Fibroblast of the aortic adventitia (primary cell): ENCODE measurements around the gene PGM5. TPM values are rescaled to one million over a fixed set of nuclear protein-coding genes. Genes with fewer than 3 reads are reported as not detected.

Experiments used
- DNase-seq: peaks from one replicate; pipeline ENCODE4 v3.0.0-alpha.2; 2010; ENCODE audit warnings: low read depth
- H3K4me3 ChIP-seq: 2 replicates; pipeline ENCODE4 v1.5.1; 2011; ENCODE audit warnings: low read depth, mild to moderate bottlenecking, control low read depth, low read length, moderate library complexity
- CTCF ChIP-seq: IDR thresholded peaks from 2 replicates; pipeline ENCODE4 v1.5.1; 2011; ENCODE audit warnings: mild to moderate bottlenecking, low read length, control low read depth, inconsistent platforms; ENCODE audit not compliant: insufficient read depth
- total RNA-seq: library from RNA; depleted of rRNA; stranded (reverse); fragments of >200 nt; gene quantifications from 2 replicates; pipeline ENCODE4 v1.2.3, GENCODE V29; 2012; ENCODE audit warnings: low replicate concordance

PGM5 gene
- total RNA-seq, 1 donor, result 8.0 TPM

- H3K4me3 ChIP-seq, result no peak overlapping the region
- TF ChIP-seq CTCF, result no peak
- DNase-seq, result peak; percentile 60
Observed at GRCh38 chr9:68515326-68516017, 159.1 kb downstream of the PGM5 start.

DNA sequence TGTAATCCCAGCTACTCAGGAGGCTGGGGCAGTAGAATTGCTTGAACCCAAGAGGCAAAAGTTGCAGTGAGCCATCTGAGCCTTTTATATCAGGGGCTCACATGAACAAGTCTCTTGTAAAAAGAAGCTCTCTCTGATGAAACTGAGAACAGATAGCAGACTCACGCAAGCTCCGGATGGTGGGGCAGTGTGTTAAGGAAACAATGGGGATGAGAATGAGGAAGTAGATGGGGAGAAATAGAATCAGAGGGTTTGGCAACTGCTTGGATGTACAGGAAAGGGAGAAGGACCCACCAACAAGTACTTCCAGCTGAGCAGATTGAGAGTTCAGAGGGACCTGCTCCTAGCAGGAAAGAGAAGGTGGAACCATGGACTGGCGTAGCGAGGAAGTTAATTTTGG is 165.7 kb downstream of the PGM5 start:
- TF ChIP-seq CTCF, result no peak
- no peak overlapping the region for H3K4me3 ChIP-seq

GRCh38 chr9:68522954-68523353 is 166.5 kb downstream of the PGM5 start:
- no peak for DNase-seq
- H3K4me3 ChIP-seq, result no peak overlapping the region
- no peak for TF ChIP-seq CTCF

More for the DNA sequence above, 165.7 kb downstream of the PGM5 start:
- DNase-seq, result no peak

DNA sequence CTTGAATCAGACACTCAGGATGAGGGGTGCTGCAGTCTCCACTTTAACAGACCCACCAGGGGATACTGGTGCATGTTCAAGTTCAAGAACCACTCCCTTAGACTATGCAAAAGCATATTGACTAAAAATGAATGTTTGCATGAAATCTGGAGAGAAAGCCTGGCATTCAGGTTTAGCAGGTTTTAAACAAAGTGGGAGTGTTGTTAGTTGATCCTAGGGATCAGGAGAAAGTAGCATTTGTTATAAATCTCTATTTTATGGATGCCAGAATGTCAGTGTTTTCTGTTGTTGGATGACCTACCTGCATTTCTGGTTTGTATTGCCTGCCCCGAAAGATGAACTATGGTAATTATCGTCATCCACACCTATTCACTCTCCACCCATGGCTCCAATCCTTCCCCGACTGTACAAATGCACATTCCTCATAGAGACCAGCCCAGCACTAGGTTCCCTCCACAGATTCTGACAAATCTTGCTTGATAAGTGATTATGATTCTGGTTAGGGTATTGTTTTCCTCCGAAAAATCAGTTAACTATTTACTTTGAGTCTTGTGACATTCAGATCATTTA is 167.0 kb downstream of the PGM5 start:
- no peak overlapping the region for H3K4me3 ChIP-seq
- no peak for TF ChIP-seq CTCF
- DNase-seq, result no peak

DNA sequence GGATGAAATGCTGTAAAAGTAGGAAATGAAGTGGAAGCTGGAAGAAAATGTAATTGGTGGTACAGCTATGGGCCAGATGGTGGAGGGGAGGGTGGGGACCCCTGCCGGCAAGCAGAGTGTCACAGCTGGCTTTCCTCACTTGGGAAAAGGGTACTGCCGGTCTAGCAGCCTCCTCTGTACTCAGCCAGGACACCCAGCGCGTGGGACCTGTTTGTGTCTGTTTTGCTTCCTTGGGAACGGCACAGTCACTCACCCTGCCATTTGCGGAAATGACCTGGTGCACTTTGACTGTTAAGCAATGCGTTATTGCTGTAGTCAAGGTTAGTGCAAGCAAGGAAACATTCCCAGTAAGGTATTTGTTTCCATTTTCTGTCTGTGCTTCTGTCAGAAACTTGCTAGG is 174.2 kb downstream of the PGM5 start:
- no peak overlapping the region for H3K4me3 ChIP-seq
- DNase-seq, result no peak
- TF ChIP-seq CTCF, result no peak

DNA sequence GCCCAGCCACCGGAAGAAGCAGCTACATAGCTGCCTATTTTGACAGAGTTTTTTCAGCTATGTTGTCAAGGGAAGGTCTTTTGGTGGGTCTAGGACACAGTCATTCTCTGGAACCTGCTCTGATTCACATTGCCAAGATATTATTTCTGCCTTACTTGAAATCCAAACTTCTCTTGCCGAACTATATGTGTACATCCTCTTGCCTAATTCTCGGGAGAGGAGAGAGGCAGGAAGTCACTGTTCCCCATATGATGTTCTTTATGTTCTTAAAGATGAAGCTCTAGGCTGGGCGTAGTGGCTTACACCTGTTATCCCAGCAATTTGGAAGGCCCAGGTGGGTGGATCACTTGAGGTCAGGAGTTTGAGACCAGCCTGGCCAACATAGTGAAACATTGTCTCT is 175.7 kb downstream of the PGM5 start:
- no peak overlapping the region for H3K4me3 ChIP-seq
- DNase-seq, result no peak
- TF ChIP-seq CTCF, result no peak
